BJ (cell line): ENCODE data around the gene PPP1R12B. TPM values are rescaled to one million over a fixed set of nuclear protein-coding genes. Genes with fewer than 3 reads are reported as not detected.
"Not testable (repeated sequence)": the region's sequence is repeated elsewhere in the genome, so short reads cannot be mapped to it uniquely, and the experiment has no call there.

Experiments used
- CTCF ChIA-PET: fragments of 350-600 bp; formaldehyde crosslinking; extraction: SDS; loops from one replicate; lab custom pipeline; 2021; ENCODE audit warnings: antibody characterized with exemption, inconsistent platforms; lab: Yijun Ruan, JAX
- POLR2A ChIA-PET: fragments of 300-600 bp; sonication (Branson Sonifier 250); formaldehyde crosslinking; extraction: SDS; loops from one replicate; lab custom pipeline; 2021; ENCODE audit warnings: antibody characterized with exemption; lab: Charles Lee
- DNase-seq: peaks from one replicate; pipeline ENCODE4 v3.0.0-alpha.2; 2011; ENCODE audit warnings: low read depth
- H3K27me3 ChIP-seq: 2 replicates; pipeline ENCODE4 v1.6.0; 2011; ENCODE audit warnings: low read length; ENCODE audit not compliant: control insufficient read depth, insufficient read depth
- H3K36me3 ChIP-seq: 2 replicates; pipeline ENCODE4 v1.5.1; 2011; ENCODE audit warnings: low read length; ENCODE audit not compliant: control insufficient read depth, insufficient read depth
- H3K4me3 ChIP-seq: 2 replicates; pipeline ENCODE4 v1.5.1; 2011; ENCODE audit warnings: low read depth, mild to moderate bottlenecking, control low read depth, low read length
- polyA plus RNA-seq: library from polyadenylated mRNA; depleted of rRNA; stranded (reverse); fragments of >200 nt; gene quantifications from 2 replicates; pipeline ENCODE4 v1.2.3, GENCODE V29; 2011; rRNA removed
- small RNA-seq: library from RNA; depleted of rRNA; stranded (forward); fragments of <200 nt; gene quantifications from one replicate; pipeline ENCODE3, GENCODE V24; 2012; ENCODE audit warnings: low replicate concordance, low read depth; ENCODE audit not compliant: insufficient read length
- TF ChIP-seq, protein P1 (sequence below): IDR thresholded peaks from 2 replicates; pipeline ENCODE4 v1.5.1; 2011; ENCODE audit warnings: low read depth, mild to moderate bottlenecking, control low read depth, inconsistent platforms, low read length, moderate library complexity; ENCODE audit not compliant: insufficient read depth

The PPP1R12B gene
- polyA plus RNA-seq, 1 experiment = 9.4 TPM

DNA sequence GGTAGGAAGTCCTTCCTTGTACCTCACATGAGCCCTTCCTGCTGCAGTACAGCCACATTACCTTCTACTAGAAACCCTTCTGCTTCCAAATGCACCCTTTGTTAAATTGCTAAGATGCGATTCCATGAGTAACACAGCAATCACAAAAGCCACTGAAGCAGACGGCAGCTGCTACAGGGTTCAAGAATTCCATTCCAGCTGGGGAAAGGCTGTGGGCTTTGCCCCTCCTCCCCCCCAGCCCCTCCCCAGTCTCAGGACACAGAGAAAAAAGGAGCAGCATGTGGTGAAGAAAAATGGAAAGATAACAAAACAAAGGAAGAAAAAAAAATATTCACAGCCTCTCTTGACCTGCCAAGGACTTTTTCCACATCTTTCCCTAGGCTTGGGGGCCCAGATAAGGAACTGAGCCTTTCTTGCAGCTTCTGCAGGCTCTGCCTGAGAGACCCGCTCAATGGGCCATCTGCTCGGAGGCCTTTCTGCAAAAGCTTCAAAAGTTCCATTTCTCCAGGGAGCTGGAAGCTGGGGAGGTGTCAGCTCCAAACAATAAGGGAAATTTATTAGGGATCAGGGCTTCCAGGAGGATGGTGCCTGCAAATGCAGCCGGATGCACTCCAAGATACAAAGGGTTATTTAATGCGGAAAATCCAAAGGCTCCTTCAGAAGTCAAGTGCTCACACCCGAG lies 289.7 kb downstream of the PPP1R12B start:
- CTCF ChIA-PET = interaction anchor here (0.6 kb wide), 1 partner anchor 137 kb away, joined by 3 read pairs; no protein-coding TSS in a partner anchor
- Histone ChIP-seq H3K27me3 (peaks cover 34% of the 10 kb centered on the region), H3K36me3 (no peaks in the 10 kb centered on the region), H3K4me3 (no peak overlapping the region)
- no peak for DNase-seq
- POLR2A ChIA-PET = no interaction called here
- TF ChIP-seq, protein P1, sequence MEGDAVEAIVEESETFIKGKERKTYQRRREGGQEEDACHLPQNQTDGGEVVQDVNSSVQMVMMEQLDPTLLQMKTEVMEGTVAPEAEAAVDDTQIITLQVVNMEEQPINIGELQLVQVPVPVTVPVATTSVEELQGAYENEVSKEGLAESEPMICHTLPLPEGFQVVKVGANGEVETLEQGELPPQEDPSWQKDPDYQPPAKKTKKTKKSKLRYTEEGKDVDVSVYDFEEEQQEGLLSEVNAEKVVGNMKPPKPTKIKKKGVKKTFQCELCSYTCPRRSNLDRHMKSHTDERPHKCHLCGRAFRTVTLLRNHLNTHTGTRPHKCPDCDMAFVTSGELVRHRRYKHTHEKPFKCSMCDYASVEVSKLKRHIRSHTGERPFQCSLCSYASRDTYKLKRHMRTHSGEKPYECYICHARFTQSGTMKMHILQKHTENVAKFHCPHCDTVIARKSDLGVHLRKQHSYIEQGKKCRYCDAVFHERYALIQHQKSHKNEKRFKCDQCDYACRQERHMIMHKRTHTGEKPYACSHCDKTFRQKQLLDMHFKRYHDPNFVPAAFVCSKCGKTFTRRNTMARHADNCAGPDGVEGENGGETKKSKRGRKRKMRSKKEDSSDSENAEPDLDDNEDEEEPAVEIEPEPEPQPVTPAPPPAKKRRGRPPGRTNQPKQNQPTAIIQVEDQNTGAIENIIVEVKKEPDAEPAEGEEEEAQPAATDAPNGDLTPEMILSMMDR = no peak

DNA sequence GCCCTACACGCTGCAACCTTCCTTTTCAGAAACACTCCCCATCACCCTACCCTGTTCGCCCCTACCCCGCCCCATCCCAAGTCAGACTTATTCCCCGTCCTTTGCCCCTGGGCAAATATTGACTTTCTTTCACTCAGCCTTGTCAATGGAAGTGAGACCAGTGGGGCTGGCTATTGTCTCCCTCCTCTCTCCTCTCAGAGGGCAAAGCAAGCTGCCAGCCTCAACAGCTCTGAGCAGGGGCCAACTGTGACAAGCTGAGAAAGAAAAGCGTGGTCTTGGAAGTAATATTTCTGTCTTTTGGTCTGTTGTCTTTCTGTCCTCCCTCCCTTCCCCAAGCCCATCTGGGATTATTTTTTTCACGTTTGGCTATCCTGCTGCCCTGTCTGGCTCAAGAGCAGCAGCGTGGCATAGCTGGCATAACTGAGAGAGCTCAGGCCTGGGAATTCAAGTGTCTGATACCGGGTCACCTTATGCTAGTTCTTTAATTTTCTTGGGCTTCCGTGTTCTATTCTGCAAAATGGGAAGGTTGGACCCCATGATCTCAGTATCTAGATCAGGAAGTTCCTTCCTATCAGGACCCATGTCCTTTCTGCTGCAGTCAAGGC lies 290.3 kb downstream of the PPP1R12B start:
- POLR2A ChIA-PET, DNase-seq: not testable (repeated sequence)
- H3K27me3 ChIP-seq = peaks cover 35% of the 10 kb centered on the region

DNA sequence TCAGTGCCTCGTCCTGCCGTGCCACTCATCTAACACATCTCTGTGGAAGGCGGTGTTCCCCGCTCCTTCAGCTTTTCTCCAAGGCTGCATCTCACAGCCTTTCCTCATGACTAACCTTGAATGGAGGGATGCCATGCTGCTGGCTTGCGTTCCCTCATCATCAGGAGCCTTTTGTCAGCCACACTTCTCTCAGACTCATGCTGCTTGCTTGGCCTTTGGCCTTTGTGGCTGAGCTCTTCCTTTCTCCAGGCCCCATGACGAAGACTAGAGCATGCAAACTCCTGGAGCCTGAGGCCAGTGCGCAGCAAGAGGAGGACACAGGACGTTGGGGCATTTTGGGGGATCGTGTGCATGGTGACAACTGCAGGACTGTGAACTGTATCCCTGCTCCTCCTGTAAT lies 291.0 kb downstream of the PPP1R12B start:
- TF ChIP-seq, protein P1 = no peak
- POLR2A ChIA-PET = no interaction called here
- no peaks in the 10 kb centered on the region for H3K36me3 ChIP-seq
- DNase-seq = peak; percentile 34
- CTCF ChIA-PET = interaction anchor here (1.1 kb wide), 1 partner anchor 175 kb away, joined by 3 read pairs; no protein-coding TSS in a partner anchor
- peaks cover 42% of the 10 kb centered on the region for H3K27me3 ChIP-seq
- no peak overlapping the region for H3K4me3 ChIP-seq

More for the DNA sequence above, 290.3 kb downstream of the PPP1R12B start:
- not testable (repeated sequence) for H3K4me3 ChIP-seq, H3K36me3 ChIP-seq
- CTCF ChIA-PET = interaction anchor here (0.6 to 1.1 kb wide), 2 partner anchors 138 to 175 kb away, joined by 3 read pairs; no protein-coding TSS in a partner anchor

DNA sequence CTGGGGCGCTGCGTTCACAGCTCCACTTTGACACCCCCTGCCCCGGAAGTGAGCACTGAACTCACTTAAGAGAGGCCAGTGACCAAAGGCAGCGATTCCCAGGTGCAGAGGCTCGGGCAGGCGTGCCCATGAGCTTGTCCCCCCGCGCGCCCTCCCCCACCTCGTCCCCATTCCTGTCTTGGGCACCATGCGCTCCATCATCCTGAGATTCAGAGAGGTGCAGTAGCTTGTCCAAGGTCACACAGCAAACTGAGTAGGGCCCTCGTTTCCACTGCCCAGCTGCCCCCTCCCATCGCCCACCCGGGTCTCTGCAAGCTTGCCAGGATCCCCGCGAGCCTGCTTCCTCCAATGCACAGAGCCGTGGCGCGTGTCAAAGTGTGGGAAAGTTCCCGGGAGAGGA lies 293.7 kb downstream of the PPP1R12B start:
- CTCF ChIA-PET = interaction anchor here (0.9 kb wide), 1 partner anchor 17 kb away, joined by 3 read pairs; no protein-coding TSS in a partner anchor
- POLR2A ChIA-PET = no interaction called here
- no peak overlapping the region for H3K4me3 ChIP-seq
- H3K36me3 ChIP-seq = no peaks in the 10 kb centered on the region
- TF ChIP-seq, protein P1 = no peak
- no peak for DNase-seq
- H3K27me3 ChIP-seq = peaks cover 51% of the 10 kb centered on the region

Small RNA genes lying within 50 kb of the gene (small RNA-seq; reads per million reads assigned to genes)
- not detected for gene AC099336.2
- gene RF00156 = not detected
- gene RNU6-89P = not detected

Other genes with a start within 250 kb of the PPP1R12B start
- gene GPR37L1, start 225.8 kb upstream of the PPP1R12B start, polyA plus RNA-seq = not detected in 2 replicates
- gene ARL8A, start 204.0 kb upstream of the PPP1R12B start, polyA plus RNA-seq = 54.5 and 76.6 TPM in 2 replicates
- gene PTPN7, start 188.1 kb upstream of the PPP1R12B start, polyA plus RNA-seq = not detected in 2 replicates
- not detected in 2 replicates for gene LGR6, start 154.9 kb upstream of the PPP1R12B start, polyA plus RNA-seq
- gene UBE2T, start 6.8 kb upstream of the PPP1R12B start, polyA plus RNA-seq = 50.4 and 64.6 TPM in 2 replicates